GM12873 (cell line): ENCODE data around the gene SCUBE2.

Experiments
- CTCF ChIP-seq: IDR thresholded peaks from 2 replicates; pipeline ENCODE4 v1.5.1; 2012; ENCODE audit warnings: low read depth, mild to moderate bottlenecking, moderate library complexity, low read length, control low read depth; ENCODE audit not compliant: insufficient read depth; ENCODE audit errors: missing control alignments

The SCUBE2 gene

DNA sequence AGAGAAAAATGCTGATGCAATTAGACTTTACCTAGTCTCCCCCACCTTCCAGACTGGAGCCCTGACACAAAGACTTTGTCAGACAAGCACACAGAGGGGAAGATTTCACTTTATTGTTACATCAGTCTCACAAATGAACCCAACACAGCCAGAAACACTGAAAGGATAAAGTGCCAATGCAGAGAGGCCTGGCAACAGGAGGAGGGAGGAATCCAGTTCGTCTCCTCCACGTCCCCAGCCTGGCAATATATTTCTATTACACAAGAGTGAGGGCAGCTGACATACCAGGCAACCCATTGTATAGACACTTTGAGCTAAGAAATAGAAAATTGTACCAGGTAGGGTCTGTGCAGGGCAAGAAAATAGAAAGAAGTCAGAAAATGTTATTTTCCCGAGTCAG is 110.9 kb downstream of the SCUBE2 start:
- no peak for TF ChIP-seq CTCF

GRCh38 chr11:8973121-8973520 is 118.3 kb downstream of the SCUBE2 start:
- TF ChIP-seq CTCF: no peak

DNA sequence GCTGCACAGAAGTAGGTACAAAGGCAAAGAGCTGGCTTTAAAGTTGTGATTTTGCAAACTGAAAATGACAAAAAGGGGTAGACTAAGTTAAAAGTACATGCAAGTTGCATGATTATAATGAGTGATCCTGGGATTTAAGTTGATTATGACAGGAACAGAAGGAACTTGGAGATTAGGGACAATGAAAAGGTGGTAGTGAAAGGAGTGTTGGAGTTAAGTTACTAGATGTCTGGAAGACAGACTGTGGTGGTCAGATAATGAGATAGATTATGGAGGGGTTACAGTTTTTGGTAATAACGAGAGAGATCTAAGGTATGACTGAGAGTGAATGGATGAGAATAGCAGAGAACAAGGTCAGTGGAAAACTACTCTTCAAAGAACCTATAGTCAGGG is 119.5 kb downstream of the SCUBE2 start:
- no peak for TF ChIP-seq CTCF

DNA sequence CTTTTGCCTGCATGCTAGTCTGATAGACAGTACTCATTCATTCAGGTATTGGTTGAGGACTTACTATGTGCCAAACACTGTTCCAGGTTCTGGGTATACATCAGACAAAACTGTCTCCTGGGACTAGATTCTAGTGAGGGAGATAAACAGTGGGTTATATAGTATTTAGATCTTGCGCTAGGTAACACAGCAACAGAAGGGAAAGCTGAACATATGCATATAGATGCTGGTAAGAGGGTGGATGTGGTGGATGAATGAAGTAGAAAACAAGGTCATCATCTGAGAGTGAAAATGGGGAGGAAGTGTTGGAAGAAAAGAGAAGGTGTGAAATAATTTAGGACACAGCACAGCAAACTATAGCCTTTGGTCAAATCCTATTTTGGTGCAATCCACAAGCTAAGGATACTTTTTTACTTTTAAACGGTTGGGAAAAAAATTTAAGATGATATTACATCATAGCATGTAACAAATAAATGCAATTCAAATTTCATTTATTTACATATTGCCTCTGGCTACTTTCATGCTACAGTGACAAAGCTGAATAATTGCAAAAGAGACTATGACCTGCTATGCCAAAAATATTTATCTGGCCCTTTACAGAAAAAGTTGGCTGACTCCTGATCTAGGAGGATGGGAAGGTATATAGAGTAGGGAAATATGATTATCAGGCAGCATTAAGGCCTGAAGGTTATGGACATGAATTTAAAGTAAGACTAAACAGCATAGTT is 120.0 kb downstream of the SCUBE2 start:
- no peak for TF ChIP-seq CTCF
